CD4-positive, alpha-beta T cell treated with Interleukin-12 subunit alpha and Interleukin-12 subunit beta, for 1 hour (primary cell): ENCODE results near the gene FAM200C.

Experiments used
- DNase-seq: peaks from one replicate; pipeline ENCODE4 v3.0.0-alpha.2; 2020

FAM200C gene

GRCh38 chr5:160419458-160420330 lies 19.8 kb upstream of the FAM200C start:
- peak; percentile 7 for DNase-seq

GRCh38 chr5:160418561-160419457 lies 19.0 kb upstream of the FAM200C start, which contains the start of gene SLU7:
Gene SLU7, minus strand, starts transcription at chr5:160419081. Its CDS starts 3,787 bp downstream, at chr5:160415294.
- DNase-seq: peak; percentile 94

GRCh38 chr5:160398806-160399205 lies 1.0 kb downstream of the FAM200C start:
- no peak for DNase-seq

GRCh38 chr5:160397492-160397891 lies 2.4 kb downstream of the FAM200C start:
- no peak for DNase-seq

GRCh38 chr5:160395111-160395510 lies 4.7 kb downstream of the FAM200C start:
- DNase-seq: no peak

GRCh38 chr5:160390787-160391696 lies 8.8 kb downstream of the FAM200C start:
- DNase-seq: peak; percentile 24

- DNase-seq: no peak
These were observed 12.4 kb downstream of the FAM200C start for GRCh38 chr5:160387445-160387844.

GRCh38 chr5:160385496-160385895 lies 14.4 kb downstream of the FAM200C start:
- DNase-seq: no peak

GRCh38 chr5:160384681-160385080 lies 15.2 kb downstream of the FAM200C start:
- DNase-seq: no peak

GRCh38 chr5:160382346-160382745 lies 17.5 kb downstream of the FAM200C start:
- no peak for DNase-seq

- DNase-seq: no peak
These were observed 19.8 kb downstream of the FAM200C start for GRCh38 chr5:160380041-160380440.

- DNase-seq: no peak
These were observed 20.3 kb downstream of the FAM200C start for GRCh38 chr5:160379511-160379910.

GRCh38 chr5:160378330-160378729 lies 21.5 kb downstream of the FAM200C start:
- DNase-seq: no peak

GRCh38 chr5:160377651-160378050 lies 22.2 kb downstream of the FAM200C start:
- no peak for DNase-seq

- no peak for DNase-seq
These were observed 23.4 kb downstream of the FAM200C start for GRCh38 chr5:160376416-160376815.

GRCh38 chr5:160375701-160376100 lies 24.2 kb downstream of the FAM200C start:
- DNase-seq: no peak

GRCh38 chr5:160375166-160375565 lies 24.7 kb downstream of the FAM200C start:
- DNase-seq: no peak

GRCh38 chr5:160371294-160371693 lies 28.6 kb downstream of the FAM200C start:
- no peak for DNase-seq

- no peak for DNase-seq
These were observed 29.2 kb downstream of the FAM200C start for GRCh38 chr5:160370713-160371034.

- no peak for DNase-seq
These were observed 29.7 kb downstream of the FAM200C start, which contains the start of gene C1QTNF2 for GRCh38 chr5:160369990-160370712. Gene C1QTNF2, minus strand, starts transcription at chr5:160370626. Its CDS starts 15,615 bp downstream, at chr5:160355011.

GRCh38 chr5:160367885-160368284 lies 32.0 kb downstream of the FAM200C start:
- DNase-seq: no peak

GRCh38 chr5:160367261-160367660 lies 32.6 kb downstream of the FAM200C start:
- DNase-seq: no peak
